ENCODE results near the gene CCDC57. TPM values are rescaled to one million over a fixed set of nuclear protein-coding genes. Genes with fewer than 3 reads are reported as not detected.

Gene CCDC57
- total RNA-seq, 1 experiment from 2014 or later: 4.7 TPM

Other genes with a start within 250 kb of the CCDC57 start
- 24.9 and 32.5 TPM in 2 replicates for gene ASPSCR1, start 235.2 kb downstream of the CCDC57 start, total RNA-seq (2014; rRNA removed; shearing (Covaris generic))
- 86.2 and 88.7 TPM in 2 replicates for gene CENPX, start 190.0 kb downstream of the CCDC57 start, total RNA-seq (2014; rRNA removed; shearing (Covaris generic))
- gene LRRC45, start 189.5 kb downstream of the CCDC57 start, total RNA-seq (2014; rRNA removed; shearing (Covaris generic)): 7.3 and 11.3 TPM in 2 replicates
- 15.1 and 21.6 TPM in 2 replicates for gene RAC3, start 181.2 kb downstream of the CCDC57 start, total RNA-seq (2014; rRNA removed; shearing (Covaris generic))
- gene DCXR, start 175.1 kb downstream of the CCDC57 start, total RNA-seq (2014; rRNA removed; shearing (Covaris generic)): 99.5 and 107 TPM in 2 replicates
- gene RFNG, start 161.0 kb downstream of the CCDC57 start, total RNA-seq (2014; rRNA removed; shearing (Covaris generic)): 9.1 and 9.9 TPM in 2 replicates
- gene GPS1, start 160.9 kb downstream of the CCDC57 start, total RNA-seq (2014; rRNA removed; shearing (Covaris generic)): 108 TPM in 2 replicates
- 44.9 and 64.5 TPM in 2 replicates for gene DUS1L, start 147.0 kb downstream of the CCDC57 start, total RNA-seq (2014; rRNA removed; shearing (Covaris generic))
- 36.7 and 48.7 TPM in 2 replicates for gene FASN, start 114.6 kb downstream of the CCDC57 start, total RNA-seq (2014; rRNA removed; shearing (Covaris generic))
- gene SLC16A3, start 16.2 kb upstream of the CCDC57 start, total RNA-seq (2014; rRNA removed; shearing (Covaris generic)): 22.2 and 30.0 TPM in 2 replicates
- gene CSNK1D, start 60.9 kb upstream of the CCDC57 start, total RNA-seq (2014; rRNA removed; shearing (Covaris generic)): 30.3 and 33.9 TPM in 2 replicates
- 0.06 and 1.5 TPM in 2 replicates for gene CD7, start 104.8 kb upstream of the CCDC57 start, total RNA-seq (2014; rRNA removed; shearing (Covaris generic))
- gene SECTM1, start 120.9 kb upstream of the CCDC57 start, total RNA-seq (2014; rRNA removed; shearing (Covaris generic)): 30.1 and 30.7 TPM in 2 replicates
- gene TEX19, start 146.4 kb upstream of the CCDC57 start, total RNA-seq (2014; rRNA removed; shearing (Covaris generic)): 0.68 and 0.72 TPM in 2 replicates
- not detected in 2 replicates for gene UTS2R, start 158.9 kb upstream of the CCDC57 start, total RNA-seq (2014; rRNA removed; shearing (Covaris generic))
- 6.3 and 8.4 TPM in 2 replicates for gene HEXD, start 205.5 kb upstream of the CCDC57 start, total RNA-seq (2014; rRNA removed; shearing (Covaris generic))
- 28.3 and 30.1 TPM in 2 replicates for gene OGFOD3, start 205.7 kb upstream of the CCDC57 start, total RNA-seq (2014; rRNA removed; shearing (Covaris generic))
- gene CYBC1, start 237.9 kb upstream of the CCDC57 start, total RNA-seq (2014; rRNA removed; shearing (Covaris generic)): 73.5 and 78.9 TPM in 2 replicates
- 71.6 and 74.3 TPM in 2 replicates for gene NARF, start 245.9 kb upstream of the CCDC57 start, total RNA-seq (2014; rRNA removed; shearing (Covaris generic))

Measured in H4 (cell line).